Calu3 (cell line): ENCODE results near the gene GALNT17. TPM values are rescaled to one million over a fixed set of nuclear protein-coding genes. Genes with fewer than 3 reads are reported as not detected.

Source experiments
- BruUV-seq: library from RNA; stranded (reverse); fragments of 400-500 nt; replicated peaks from 2 replicates; lab custom pipeline; 2021; lab: Mats Ljungman, UMichigan
- CTCF ChIA-PET: fragments of 300-600 bp; sonication (Branson Sonifier 250); formaldehyde crosslinking; loops from one replicate; lab custom pipeline; 2022; ENCODE audit warnings: antibody characterized with exemption; lab: Charles Lee
- DNase-seq: peaks from one replicate; pipeline ENCODE4 v3.0.0; 2022
- H3K27ac Mint-ChIP-seq: one replicate; pipeline ENCODE4 v1.8.0; 2022; ENCODE audit warnings: mixed read lengths; ENCODE audit not compliant: unreplicated experiment
- H3K27me3 Mint-ChIP-seq: one replicate; pipeline ENCODE4 v1.8.0; 2022; ENCODE audit warnings: mixed read lengths; ENCODE audit not compliant: unreplicated experiment
- H3K36me3 Mint-ChIP-seq: one replicate; pipeline ENCODE4 v1.8.0; 2022; ENCODE audit warnings: mild to moderate bottlenecking, moderate library complexity, mixed read lengths; ENCODE audit not compliant: insufficient read depth, unreplicated experiment
- H3K4me1 Mint-ChIP-seq: one replicate; pipeline ENCODE4 v1.8.0; 2022; ENCODE audit warnings: mild to moderate bottlenecking, low read depth, mixed read lengths; ENCODE audit not compliant: unreplicated experiment
- H3K4me3 Mint-ChIP-seq: one replicate; pipeline ENCODE4 v1.8.0; 2022; ENCODE audit warnings: mild to moderate bottlenecking, low read depth, moderate library complexity, mixed read lengths; ENCODE audit not compliant: unreplicated experiment
- H3K9me3 Mint-ChIP-seq: one replicate; pipeline ENCODE4 v1.8.0; 2022; ENCODE audit warnings: low read depth, mixed read lengths; ENCODE audit not compliant: unreplicated experiment
- intact Hi-C: fragments of 100-400 bp; cut with micrococcal nuclease; formaldehyde crosslinking; loops from one replicate; pipeline ENCODE4 v1.10.0; 2022; ENCODE audit not compliant: unreplicated experiment
- total RNA-seq: library from RNA; stranded (reverse); gene quantifications from 2 replicates; pipeline ENCODE4 v1.2.3, GENCODE V29; 2022
- TF ChIP-seq, protein P1 (sequence below): fragments of 200-600 bp; IDR thresholded peaks from one replicate; pipeline ENCODE4 v1.8.0; 2022; ENCODE audit warnings: antibody characterized with exemption; ENCODE audit not compliant: unreplicated experiment

GALNT17 gene
- total RNA-seq, 1 experiment from 2014 or later, result not detected

DNA sequence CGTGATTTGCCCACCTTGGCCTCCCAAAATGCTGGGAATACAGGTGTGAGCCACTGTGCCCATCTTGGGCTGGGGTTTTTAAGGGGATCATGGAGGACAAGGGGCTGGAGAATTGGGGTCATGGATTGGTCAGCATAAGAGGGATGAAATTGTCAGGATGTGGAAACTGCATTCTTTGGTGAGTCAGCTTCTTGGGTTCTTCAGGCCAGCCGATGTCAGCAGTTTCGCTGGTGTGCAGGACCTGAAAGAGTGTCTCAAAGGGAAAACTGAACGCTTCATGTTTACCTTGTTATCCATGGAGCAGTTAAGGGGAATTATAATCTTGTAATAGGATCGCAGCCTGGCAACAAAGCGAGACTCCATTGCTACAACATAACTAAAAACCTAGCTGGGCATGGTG lies 13.0 kb downstream of the GALNT17 start:
- CTCF ChIA-PET, result no interaction called here
- Mint-ChIP-seq H3K27me3 (no peaks in the 10 kb centered on the region), H3K4me1 (no peaks in the 10 kb centered on the region), H3K36me3 (peaks cover 3% of the 10 kb centered on the region), H3K4me3 (no peak overlapping the region), H3K9me3 (peaks cover 7% of the 10 kb centered on the region), H3K27ac (no peak overlapping the region)
- DNase-seq, result no peak
- intact Hi-C loops, result no loop called here
- BruUV-seq, result no TSS peak
- TF ChIP-seq, protein P1, sequence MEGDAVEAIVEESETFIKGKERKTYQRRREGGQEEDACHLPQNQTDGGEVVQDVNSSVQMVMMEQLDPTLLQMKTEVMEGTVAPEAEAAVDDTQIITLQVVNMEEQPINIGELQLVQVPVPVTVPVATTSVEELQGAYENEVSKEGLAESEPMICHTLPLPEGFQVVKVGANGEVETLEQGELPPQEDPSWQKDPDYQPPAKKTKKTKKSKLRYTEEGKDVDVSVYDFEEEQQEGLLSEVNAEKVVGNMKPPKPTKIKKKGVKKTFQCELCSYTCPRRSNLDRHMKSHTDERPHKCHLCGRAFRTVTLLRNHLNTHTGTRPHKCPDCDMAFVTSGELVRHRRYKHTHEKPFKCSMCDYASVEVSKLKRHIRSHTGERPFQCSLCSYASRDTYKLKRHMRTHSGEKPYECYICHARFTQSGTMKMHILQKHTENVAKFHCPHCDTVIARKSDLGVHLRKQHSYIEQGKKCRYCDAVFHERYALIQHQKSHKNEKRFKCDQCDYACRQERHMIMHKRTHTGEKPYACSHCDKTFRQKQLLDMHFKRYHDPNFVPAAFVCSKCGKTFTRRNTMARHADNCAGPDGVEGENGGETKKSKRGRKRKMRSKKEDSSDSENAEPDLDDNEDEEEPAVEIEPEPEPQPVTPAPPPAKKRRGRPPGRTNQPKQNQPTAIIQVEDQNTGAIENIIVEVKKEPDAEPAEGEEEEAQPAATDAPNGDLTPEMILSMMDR, result no peak

DNA sequence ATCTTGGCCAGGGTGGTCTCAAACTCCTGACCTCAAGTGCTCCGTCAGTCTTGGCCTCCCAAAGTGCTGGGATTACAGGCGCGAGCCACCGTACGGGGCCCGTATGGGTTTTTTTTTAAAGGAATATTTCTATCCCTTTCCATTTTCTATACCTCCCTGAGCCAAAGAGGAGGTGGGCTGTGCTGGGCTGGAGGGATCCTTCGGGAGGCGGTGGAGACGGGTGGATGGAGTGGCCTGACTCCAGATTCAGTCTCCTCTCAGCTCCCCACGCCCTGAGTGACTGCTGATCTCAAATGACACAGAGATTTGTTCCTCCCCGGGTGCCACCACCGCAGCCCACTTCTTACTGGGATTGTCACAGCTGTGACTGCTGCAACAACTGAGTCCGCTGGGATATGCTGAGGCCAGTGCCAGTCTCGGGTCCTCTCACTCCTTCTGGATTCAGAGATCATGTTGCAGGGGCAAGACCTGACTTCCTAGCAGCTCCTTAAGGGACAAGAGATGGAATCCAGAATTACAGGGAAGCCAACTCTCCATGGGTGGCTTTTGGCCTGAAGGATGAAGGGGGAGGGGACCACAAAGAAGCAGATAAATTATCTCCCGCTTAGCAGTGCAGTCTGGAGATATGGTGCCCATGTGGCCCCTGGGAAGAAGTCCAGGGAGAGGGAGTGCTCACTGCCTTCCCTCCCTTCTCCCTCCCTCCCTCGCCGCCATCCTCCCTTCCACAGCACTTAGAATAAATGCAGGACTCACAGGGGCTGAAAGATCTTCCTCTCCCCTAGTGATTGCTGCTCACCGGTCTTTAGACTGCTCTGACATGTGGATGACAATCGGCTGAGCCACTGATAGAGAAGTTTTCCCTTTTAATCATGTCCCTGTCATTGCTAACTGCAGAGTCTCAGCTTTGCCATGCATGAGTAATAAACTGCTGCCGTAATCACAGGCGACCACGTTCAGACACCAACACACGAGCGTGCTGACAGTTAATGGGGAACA lies 14.3 kb downstream of the GALNT17 start:
- intact Hi-C loops, result no loop called here
- Mint-ChIP-seq H3K36me3 (peaks cover 3% of the 10 kb centered on the region), H3K4me3 (no peak overlapping the region), H3K27me3 (no peaks in the 10 kb centered on the region), H3K9me3 (peaks cover 7% of the 10 kb centered on the region), H3K27ac (no peak overlapping the region), H3K4me1 (no peaks in the 10 kb centered on the region)
- DNase-seq, result no peak
- TF ChIP-seq, protein P1, result no peak
- no TSS peak for BruUV-seq
- CTCF ChIA-PET, result no interaction called here

DNA sequence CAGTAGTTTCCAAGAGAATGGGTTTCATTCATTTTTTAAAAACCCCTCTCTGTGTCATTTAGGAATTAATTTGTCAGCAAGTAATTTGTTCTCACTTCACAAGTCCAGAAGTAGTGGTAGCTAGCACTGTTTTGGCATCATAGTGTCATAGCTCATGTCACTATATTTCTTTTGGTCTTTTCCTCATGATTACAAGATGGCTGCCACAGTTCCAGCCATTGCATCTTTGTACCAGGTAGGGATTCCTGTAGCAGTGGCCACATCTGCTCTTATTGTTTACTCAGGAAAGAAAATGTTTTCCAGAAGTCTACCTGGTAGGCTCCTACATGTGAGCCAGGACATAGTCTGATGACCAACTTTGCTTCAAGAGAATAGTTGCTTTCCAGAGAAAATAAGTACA lies 16.2 kb downstream of the GALNT17 start:
- intact Hi-C loops, result no loop called here
- Mint-ChIP-seq H3K4me1 (no peaks in the 10 kb centered on the region), H3K9me3 (peaks cover 3% of the 10 kb centered on the region), H3K36me3 (peaks cover 3% of the 10 kb centered on the region), H3K27me3 (no peaks in the 10 kb centered on the region), H3K27ac (no peak overlapping the region), H3K4me3 (no peak overlapping the region)
- no TSS peak for BruUV-seq
- DNase-seq, result no peak
- TF ChIP-seq, protein P1, result no peak
- CTCF ChIA-PET, result no interaction called here

DNA sequence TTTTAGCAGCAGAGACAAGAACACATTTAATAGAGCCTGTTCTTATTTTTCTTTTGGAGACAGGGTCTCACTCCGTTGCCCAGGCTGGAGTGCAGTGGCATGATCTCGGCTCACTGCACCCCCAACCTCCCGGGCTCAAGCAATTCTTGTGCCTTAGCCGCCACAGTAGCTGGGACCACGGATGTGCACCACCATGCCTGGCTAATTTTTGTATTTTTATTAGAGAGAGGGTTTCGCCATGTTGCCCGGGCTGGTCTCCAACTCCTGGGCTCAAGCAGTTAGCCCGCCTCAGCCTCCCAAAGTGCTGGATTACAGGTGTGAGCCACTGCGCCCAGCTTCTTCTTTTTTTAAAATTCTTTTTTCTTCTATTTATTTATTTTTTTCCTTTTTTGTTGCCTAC lies 23.3 kb downstream of the GALNT17 start:
- no peaks in the 10 kb centered on the region for H3K27me3 Mint-ChIP-seq
- peaks cover 3% of the 10 kb centered on the region for H3K9me3 Mint-ChIP-seq
- intact Hi-C loops, result no loop called here
- DNase-seq, result no peak
- CTCF ChIA-PET, result no interaction called here
- no peak overlapping the region for H3K4me3 Mint-ChIP-seq
- no peaks in the 10 kb centered on the region for H3K4me1 Mint-ChIP-seq
- BruUV-seq, result no TSS peak
- no peak overlapping the region for H3K27ac Mint-ChIP-seq
- TF ChIP-seq, protein P1, result no peak
- H3K36me3 Mint-ChIP-seq, result no peaks in the 10 kb centered on the region
